HL-60 (cell line): ENCODE data around the gene FBXL17.

ENCODE experiments used
- DNase-seq, 2 experiments: peaks; one replicate each; pipeline ENCODE4 v3.0.0-alpha.2; 2010 to 2020; ENCODE audit warnings: low read depth in 1 of 2, low spot score in 1 of 2
- H3K27ac ChIP-seq: fragments of 250-450 bp; sonication (Bioruptor Pico); replicated peaks from 2 replicates; pipeline ENCODE4 v1.5.1; 2020; ENCODE audit warnings: mild to moderate bottlenecking, moderate library complexity
- H3K27me3 ChIP-seq: fragments of 250-450 bp; sonication (Bioruptor Pico); 2 replicates; pipeline ENCODE4 v1.5.1; 2021; ENCODE audit warnings: mild to moderate bottlenecking, moderate library complexity; ENCODE audit not compliant: insufficient read depth, poor library complexity, severe bottlenecking
- H3K4me3 ChIP-seq: replicated peaks from 2 replicates; pipeline ENCODE4 v1.5.1; 2011; ENCODE audit warnings: mild to moderate bottlenecking, control low read depth, low read length; ENCODE audit not compliant: insufficient read depth
- GABPA ChIP-seq: IDR thresholded peaks from 2 replicates; pipeline ENCODE4 v1.6.1; 2012; ENCODE audit warnings: low read depth
- POLR2AphosphoS5 ChIP-seq: IDR thresholded peaks from 2 replicates; pipeline ENCODE4 v1.6.1; 2012; ENCODE audit warnings: low read depth
- SPI1 ChIP-seq: IDR thresholded peaks from 2 replicates; pipeline ENCODE4 v1.6.1; 2012; ENCODE audit warnings: low read depth, mild to moderate bottlenecking, borderline replicate concordance
- TF ChIP-seq, protein P1 (sequence below): IDR thresholded peaks from 2 replicates; pipeline ENCODE4 v1.6.1; 2012; ENCODE audit warnings: low read depth; ENCODE audit not compliant: insufficient replicate concordance
- TF ChIP-seq, protein P2 (sequence below): IDR thresholded peaks from one replicate; pipeline ENCODE4 v1.5.1; 2011; ENCODE audit warnings: low read length, control low read depth, inconsistent platforms; ENCODE audit not compliant: insufficient read depth

FBXL17 gene

DNA sequence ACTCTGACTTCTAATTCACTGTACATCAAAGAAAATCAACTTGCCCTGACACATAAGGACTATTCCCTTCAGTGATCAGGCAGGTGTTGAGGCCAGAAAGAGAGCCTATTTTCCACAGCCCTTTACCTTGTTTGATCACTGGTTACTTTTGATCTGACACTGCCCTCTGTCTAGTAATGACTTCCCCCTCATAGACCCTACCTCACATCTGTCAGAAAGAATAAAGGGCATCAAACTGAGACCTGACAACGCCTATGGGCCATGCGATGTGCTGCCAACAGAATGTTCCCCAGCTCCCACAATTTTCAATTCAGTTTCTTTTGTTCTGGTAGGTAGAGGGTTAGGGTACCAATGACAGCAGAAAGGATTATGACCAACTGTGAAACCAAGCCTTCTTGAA is 47.7 kb downstream of the FBXL17 start:
- no peak overlapping the region for H3K4me3 ChIP-seq
- TF ChIP-seq SPI1 (no peak), POLR2AphosphoS5 (no peak), GABPA (no peak)
- TF ChIP-seq, protein P1, sequence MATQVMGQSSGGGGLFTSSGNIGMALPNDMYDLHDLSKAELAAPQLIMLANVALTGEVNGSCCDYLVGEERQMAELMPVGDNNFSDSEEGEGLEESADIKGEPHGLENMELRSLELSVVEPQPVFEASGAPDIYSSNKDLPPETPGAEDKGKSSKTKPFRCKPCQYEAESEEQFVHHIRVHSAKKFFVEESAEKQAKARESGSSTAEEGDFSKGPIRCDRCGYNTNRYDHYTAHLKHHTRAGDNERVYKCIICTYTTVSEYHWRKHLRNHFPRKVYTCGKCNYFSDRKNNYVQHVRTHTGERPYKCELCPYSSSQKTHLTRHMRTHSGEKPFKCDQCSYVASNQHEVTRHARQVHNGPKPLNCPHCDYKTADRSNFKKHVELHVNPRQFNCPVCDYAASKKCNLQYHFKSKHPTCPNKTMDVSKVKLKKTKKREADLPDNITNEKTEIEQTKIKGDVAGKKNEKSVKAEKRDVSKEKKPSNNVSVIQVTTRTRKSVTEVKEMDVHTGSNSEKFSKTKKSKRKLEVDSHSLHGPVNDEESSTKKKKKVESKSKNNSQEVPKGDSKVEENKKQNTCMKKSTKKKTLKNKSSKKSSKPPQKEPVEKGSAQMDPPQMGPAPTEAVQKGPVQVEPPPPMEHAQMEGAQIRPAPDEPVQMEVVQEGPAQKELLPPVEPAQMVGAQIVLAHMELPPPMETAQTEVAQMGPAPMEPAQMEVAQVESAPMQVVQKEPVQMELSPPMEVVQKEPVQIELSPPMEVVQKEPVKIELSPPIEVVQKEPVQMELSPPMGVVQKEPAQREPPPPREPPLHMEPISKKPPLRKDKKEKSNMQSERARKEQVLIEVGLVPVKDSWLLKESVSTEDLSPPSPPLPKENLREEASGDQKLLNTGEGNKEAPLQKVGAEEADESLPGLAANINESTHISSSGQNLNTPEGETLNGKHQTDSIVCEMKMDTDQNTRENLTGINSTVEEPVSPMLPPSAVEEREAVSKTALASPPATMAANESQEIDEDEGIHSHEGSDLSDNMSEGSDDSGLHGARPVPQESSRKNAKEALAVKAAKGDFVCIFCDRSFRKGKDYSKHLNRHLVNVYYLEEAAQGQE, result no peak
- TF ChIP-seq, protein P2, sequence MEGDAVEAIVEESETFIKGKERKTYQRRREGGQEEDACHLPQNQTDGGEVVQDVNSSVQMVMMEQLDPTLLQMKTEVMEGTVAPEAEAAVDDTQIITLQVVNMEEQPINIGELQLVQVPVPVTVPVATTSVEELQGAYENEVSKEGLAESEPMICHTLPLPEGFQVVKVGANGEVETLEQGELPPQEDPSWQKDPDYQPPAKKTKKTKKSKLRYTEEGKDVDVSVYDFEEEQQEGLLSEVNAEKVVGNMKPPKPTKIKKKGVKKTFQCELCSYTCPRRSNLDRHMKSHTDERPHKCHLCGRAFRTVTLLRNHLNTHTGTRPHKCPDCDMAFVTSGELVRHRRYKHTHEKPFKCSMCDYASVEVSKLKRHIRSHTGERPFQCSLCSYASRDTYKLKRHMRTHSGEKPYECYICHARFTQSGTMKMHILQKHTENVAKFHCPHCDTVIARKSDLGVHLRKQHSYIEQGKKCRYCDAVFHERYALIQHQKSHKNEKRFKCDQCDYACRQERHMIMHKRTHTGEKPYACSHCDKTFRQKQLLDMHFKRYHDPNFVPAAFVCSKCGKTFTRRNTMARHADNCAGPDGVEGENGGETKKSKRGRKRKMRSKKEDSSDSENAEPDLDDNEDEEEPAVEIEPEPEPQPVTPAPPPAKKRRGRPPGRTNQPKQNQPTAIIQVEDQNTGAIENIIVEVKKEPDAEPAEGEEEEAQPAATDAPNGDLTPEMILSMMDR, result no peak
- DNase-seq, result no peak

DNA sequence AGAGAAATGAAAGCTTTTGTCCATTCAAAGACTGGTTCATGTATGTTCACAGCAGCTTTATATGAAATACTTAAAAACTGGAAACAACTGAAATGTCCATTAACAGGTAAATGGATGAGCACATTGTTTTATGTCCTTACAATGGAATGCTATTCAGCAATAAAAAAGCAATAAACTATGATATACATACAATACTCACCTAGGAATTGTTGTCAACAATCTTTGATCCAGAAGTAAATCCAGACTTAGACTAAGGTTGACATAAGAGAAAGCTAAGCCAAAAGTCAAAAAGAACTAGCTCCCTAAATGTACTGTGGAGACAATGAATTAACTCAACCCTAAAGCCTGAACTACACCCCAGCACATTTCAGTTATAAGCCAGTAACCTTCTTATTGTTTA is 54.9 kb downstream of the FBXL17 start:
- DNase-seq, result no peak
- Histone ChIP-seq H3K27ac (no peak overlapping the region), H3K27me3 (no peaks in the 10 kb centered on the region), H3K4me3 (no peak overlapping the region)
- no peak for TF ChIP-seq GABPA

More for the DNA sequence above, 47.7 kb downstream of the FBXL17 start:
- H3K27me3 ChIP-seq, result no peaks in the 10 kb centered on the region
- no peak overlapping the region for H3K27ac ChIP-seq

DNA sequence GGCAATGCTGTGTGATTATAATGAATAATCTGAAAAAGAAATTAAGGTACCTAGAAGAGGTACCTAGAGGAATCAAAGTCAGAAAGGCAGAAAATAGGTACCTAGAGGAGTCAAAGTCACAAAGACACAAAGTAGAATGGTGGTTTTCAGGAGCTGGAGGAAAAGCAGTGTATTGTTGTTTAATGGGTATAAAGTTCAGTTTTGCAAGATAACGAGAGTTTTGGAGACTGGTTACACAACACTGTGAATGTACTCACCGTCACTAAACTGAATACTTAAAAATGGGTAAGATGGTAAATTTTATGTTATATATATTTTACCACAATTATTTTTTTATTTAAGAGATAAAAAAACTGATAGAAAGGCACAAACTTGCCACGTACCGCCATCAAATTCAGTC is 57.0 kb downstream of the FBXL17 start:
- H3K27ac ChIP-seq, result no peak overlapping the region

DNA sequence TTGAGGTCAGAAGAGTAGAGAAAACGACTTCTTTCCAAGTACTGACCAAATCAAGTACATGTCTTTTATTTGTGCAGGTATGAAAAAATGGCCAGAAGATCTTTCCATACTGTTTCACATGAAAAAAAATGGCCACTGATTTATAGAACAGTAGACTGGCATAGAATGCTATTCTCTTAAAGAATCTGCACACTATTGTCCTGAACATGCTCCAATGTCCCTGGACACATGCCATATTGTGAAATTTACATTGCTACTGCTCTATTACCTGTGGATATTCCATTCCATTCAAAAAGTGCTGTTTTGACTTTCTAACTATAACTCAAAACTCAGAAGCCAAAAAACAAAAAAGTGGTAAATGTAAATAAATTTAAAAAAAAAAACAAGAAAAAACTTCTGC is 60.6 kb downstream of the FBXL17 start:
- Histone ChIP-seq H3K4me3 (no peak overlapping the region), H3K27ac (no peak overlapping the region), H3K27me3 (no peaks in the 10 kb centered on the region)
- DNase-seq, result no peak
- TF ChIP-seq GABPA (no peak), POLR2AphosphoS5 (no peak), SPI1 (no peak)
- TF ChIP-seq, protein P1, result no peak
- TF ChIP-seq, protein P2, result no peak

More for the DNA sequence above, 57.0 kb downstream of the FBXL17 start:
- Histone ChIP-seq H3K27me3 (no peaks in the 10 kb centered on the region), H3K4me3 (no peak overlapping the region)
- no peak for DNase-seq
- TF ChIP-seq, protein P1, result no peak
- TF ChIP-seq GABPA, result no peak
- no peak for TF ChIP-seq SPI1
- TF ChIP-seq POLR2AphosphoS5, result no peak
- TF ChIP-seq, protein P2, result no peak
